HuH-7 (cell line): ENCODE measurements around the gene CAMK4.
"Not testable (repeated sequence)": the region's sequence is repeated elsewhere in the genome, so short reads cannot be mapped to it uniquely, and the experiment has no call there.

Experiments used
- DNase-seq: peaks from one replicate; pipeline ENCODE4 v3.0.0; 2011; ENCODE audit warnings: low spot score

CAMK4 gene

GRCh38 chr5:111384220-111384619 is 160.0 kb downstream of the CAMK4 start:
- no peak for DNase-seq

GRCh38 chr5:111385051-111385450 is 160.9 kb downstream of the CAMK4 start:
- DNase-seq, result no peak

GRCh38 chr5:111385970-111386831 is 162.0 kb downstream of the CAMK4 start:
- DNase-seq, result no peak

DNA sequence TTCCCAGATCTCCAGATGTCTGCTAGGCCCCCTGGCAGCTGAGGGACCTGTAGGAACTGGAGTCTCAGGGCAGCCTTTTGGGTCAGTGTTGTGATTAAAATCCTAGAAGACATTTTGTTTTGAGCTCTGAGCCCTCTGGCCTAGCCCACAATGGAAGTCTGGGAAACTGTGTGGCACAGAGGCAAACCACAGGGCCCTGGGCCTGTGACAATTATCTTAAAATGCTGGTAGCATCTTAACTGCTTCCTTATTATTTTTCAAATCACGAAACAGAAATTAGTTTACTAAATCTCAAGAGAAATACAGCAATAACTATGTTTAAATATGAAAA is 162.6 kb downstream of the CAMK4 start:
- DNase-seq, result no peak

- no peak for DNase-seq
Observed at GRCh38 chr5:111387361-111387760, 163.2 kb downstream of the CAMK4 start.

- no peak for DNase-seq
Observed at GRCh38 chr5:111389390-111390082, 165.4 kb downstream of the CAMK4 start.

- DNase-seq, result no peak
Observed at GRCh38 chr5:111392181-111392580, 168.0 kb downstream of the CAMK4 start.

DNA sequence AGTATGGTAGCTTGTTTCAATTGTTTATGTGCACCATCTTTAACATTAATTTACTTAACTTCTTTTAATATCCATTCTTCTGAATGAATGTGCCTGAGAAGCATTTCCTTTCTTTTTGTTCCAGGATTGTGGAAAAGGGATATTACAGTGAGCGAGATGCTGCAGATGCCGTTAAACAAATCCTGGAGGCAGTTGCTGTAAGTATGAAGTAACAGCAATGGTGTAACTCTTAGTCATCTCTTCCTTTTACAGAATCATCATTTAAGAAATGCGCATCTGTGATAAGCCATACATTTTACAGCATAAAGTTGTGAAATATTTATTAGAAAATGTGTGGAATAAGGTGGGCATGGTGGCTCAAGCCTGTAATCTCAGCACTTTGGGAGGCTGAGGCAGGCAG is 170.4 kb downstream of the CAMK4 start:
- DNase-seq, result no peak

- no peak for DNase-seq
Observed at GRCh38 chr5:111398013-111398412, 173.8 kb downstream of the CAMK4 start.

- no peak for DNase-seq
Observed at GRCh38 chr5:111399113-111399512, 174.9 kb downstream of the CAMK4 start.

DNA sequence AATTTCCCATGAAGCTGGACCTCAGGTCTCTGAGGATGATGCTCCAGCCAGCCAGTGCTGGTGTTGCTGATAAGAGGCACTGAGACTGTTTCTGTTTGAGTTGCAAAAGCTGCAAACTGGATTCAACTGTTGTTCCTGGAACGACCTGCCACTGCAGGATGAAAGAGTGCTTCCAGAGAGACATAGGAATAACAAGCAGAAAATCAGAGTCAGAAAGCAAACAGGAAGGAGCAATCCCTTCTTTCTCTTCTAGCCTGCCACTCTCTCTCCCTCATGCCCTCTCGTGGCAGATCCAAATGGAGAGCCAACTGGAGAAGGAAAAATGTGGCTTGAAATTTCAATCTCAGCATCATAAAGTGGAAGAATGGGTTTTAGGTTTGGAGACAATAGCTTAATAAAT is 177.7 kb downstream of the CAMK4 start:
- no peak for DNase-seq

DNA sequence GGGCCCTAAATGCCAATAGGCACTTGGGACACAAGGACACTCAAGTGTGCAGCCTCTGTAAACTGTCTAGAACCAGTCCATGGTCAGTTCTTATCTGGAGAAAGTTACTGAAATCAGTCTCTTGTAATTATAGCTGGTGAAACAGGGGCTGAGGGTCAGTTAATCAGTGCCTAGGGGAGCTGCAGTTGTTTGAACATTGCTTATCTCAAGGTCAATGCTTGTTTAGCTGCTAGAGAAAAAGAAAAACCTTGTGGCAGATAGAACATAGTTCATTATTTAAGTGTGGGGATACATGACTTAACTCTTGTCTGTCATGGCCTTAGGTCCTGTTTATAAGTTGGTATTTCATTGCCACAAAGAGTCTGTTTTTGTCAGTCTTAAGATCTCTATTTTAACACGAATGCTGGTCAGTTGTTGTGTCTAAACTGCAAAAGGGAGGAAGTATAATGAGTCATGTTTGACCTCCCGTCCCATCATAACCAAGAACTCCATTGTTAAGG is 180.1 kb downstream of the CAMK4 start:
- DNase-seq, result peak; percentile 23

- no peak for DNase-seq
Observed at GRCh38 chr5:111407562-111407961, 183.4 kb downstream of the CAMK4 start.

- no peak for DNase-seq
Observed at GRCh38 chr5:111408817-111409216, 184.6 kb downstream of the CAMK4 start.

DNA sequence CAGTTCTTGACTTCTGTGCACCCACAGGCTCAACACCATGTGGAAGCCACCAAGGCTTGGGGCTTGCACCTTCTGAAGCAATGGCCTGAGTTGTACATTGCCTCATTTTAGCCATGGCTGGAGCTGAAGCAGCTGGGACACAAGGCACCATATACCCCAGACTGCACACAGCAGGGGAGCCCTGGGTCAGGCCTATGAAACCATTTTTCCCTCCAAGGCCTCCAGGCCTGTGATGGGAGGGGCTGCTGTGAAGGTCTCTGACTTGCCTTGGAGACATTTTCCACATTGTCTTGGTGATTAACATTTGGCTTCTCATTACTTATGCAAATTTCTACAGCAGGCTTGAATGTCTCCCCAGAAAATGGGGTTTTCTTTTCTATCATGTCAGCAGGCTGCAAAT is 185.1 kb downstream of the CAMK4 start:
- DNase-seq, result not testable (repeated sequence)

- DNase-seq, result not testable (repeated sequence)
Observed at GRCh38 chr5:111410067-111410466, 185.9 kb downstream of the CAMK4 start.

- DNase-seq, result no peak
Observed at GRCh38 chr5:111411301-111411700, 187.1 kb downstream of the CAMK4 start.

- no peak for DNase-seq
Observed at GRCh38 chr5:111412593-111412992, 188.4 kb downstream of the CAMK4 start.

DNA sequence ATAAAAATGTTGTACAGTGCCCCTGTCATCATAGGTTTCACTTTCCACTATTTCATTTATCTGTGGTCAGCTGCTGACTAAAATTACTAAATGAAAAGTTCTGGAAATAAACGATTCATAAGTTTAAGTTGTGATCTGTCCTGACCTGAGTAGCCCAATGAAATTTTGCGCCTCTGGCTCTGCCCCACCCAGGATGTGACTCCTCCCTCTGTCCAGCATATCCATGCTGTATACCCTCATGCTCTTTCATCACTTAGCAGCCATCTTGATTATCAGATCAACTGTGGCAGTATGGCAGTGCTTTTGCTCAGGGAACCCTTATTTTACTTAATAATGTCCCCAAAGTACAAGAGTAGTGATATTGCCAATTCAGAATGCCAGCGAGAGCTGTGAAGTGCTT is 190.9 kb downstream of the CAMK4 start:
- DNase-seq, result no peak

DNA sequence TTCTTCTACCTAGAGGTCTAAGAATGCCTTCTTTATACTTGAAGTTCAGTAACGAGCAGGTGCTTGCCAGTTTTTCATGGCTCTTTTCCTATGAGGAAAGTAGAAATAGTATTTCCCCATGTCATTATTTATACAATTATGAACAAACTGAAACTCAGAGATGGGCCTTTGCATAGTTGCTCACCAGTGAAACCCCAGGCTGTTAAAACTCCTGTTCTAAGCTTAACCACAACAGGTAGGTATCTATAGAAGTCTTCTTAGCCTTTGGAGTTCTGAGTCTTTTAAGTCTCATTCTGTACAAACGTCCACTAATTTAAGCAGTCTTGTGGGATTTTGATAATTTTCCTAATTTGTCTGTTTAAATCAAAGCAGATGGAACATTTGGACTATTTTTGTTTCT is 198.1 kb downstream of the CAMK4 start:
- no peak for DNase-seq

GRCh38 chr5:111422747-111423720 is 198.8 kb downstream of the CAMK4 start:
- DNase-seq, result no peak

- no peak for DNase-seq
Observed at GRCh38 chr5:111425205-111425604, 201.0 kb downstream of the CAMK4 start.
